PFSK-1 (cell line): ENCODE data around the gene RNF126.

ENCODE experiments used
- FOXP2 ChIP-seq: optimal IDR thresholded peaks from 2 replicates; pipeline ENCODE3; 2011; ENCODE audit warnings: borderline replicate concordance, control low read depth, inconsistent platforms; ENCODE audit not compliant: insufficient read depth; ENCODE audit errors: extremely low read length, extremely low read depth
- POLR2AphosphoS5 ChIP-seq: IDR thresholded peaks from 2 replicates; pipeline ENCODE4 v1.6.1; 2012; ENCODE audit warnings: low read depth, mild to moderate bottlenecking, control low read depth, low read length, moderate library complexity
- REST ChIP-seq, 2 experiments: IDR thresholded peaks; 2 replicates each; pipeline versions ENCODE4 v1.6.1 to v1.8.0; 2011 to 2012; ENCODE audit warnings: low read depth in 2 of 2, low read length in 2 of 2, control low read depth in 1 of 2, inconsistent platforms in 1 of 2, mild to moderate bottlenecking in 1 of 2, moderate library complexity in 1 of 2; ENCODE audit not compliant: insufficient read depth in 1 of 2
- SIN3A ChIP-seq: IDR thresholded peaks from 2 replicates; pipeline ENCODE4 v1.6.1; 2012; ENCODE audit warnings: mild to moderate bottlenecking, low read length, moderate library complexity, borderline replicate concordance; ENCODE audit not compliant: insufficient read depth
- TAF1 ChIP-seq: IDR thresholded peaks from 2 replicates; pipeline ENCODE4 v1.6.1; 2012; ENCODE audit warnings: low read length, control low read depth, borderline replicate concordance; ENCODE audit not compliant: insufficient read depth

The RNF126 gene

GRCh38 chr19:617551-618246 is 45.3 kb downstream of the RNF126 start:
- no peak for TF ChIP-seq TAF1
- TF ChIP-seq FOXP2: no peak
- no peak for TF ChIP-seq POLR2AphosphoS5
- no peak for TF ChIP-seq SIN3A
- TF ChIP-seq REST (IDR thresholded peaks at IDR 0.05; ENCODE audit: insufficient read depth in 1 of 2, low read depth in 2 of 2, low read length in 2 of 2): no peak

- TF ChIP-seq SIN3A (no peak), REST (IDR thresholded peaks at IDR 0.05; ENCODE audit: insufficient read depth in 1 of 2, low read depth in 2 of 2, low read length in 2 of 2) (no peak), TAF1 (no peak), FOXP2 (no peak), POLR2AphosphoS5 (no peak)
These were observed 46.1 kb downstream of the RNF126 start for GRCh38 chr19:616747-617526.

GRCh38 chr19:616062-616700 is 46.8 kb downstream of the RNF126 start:
- TF ChIP-seq SIN3A: no peak
- no peak for TF ChIP-seq FOXP2
- TF ChIP-seq TAF1: no peak
- no peak for TF ChIP-seq POLR2AphosphoS5
- no peak for TF ChIP-seq REST (IDR thresholded peaks at IDR 0.05; ENCODE audit: insufficient read depth in 1 of 2, low read depth in 2 of 2, low read length in 2 of 2)

GRCh38 chr19:615619-616018 is 47.4 kb downstream of the RNF126 start:
- TF ChIP-seq POLR2AphosphoS5 (no peak), SIN3A (no peak), REST (IDR thresholded peaks at IDR 0.05; ENCODE audit: insufficient read depth in 1 of 2, low read depth in 2 of 2, low read length in 2 of 2) (no peak), FOXP2 (no peak), TAF1 (no peak)
